Choroid plexus epithelial cell (primary cell): Measurements from ENCODE around the gene COMMD9.

Experiments used
- DNase-seq: peaks from one replicate; pipeline ENCODE4 v3.0.0-alpha.2; 2010; ENCODE audit warnings: low read depth
- H3K4me3 ChIP-seq: 2 replicates; pipeline ENCODE4 v1.5.1; 2011; ENCODE audit warnings: low read depth, mild to moderate bottlenecking, control low read depth, low read length, moderate library complexity
- CTCF ChIP-seq: conservative IDR thresholded peaks from 2 replicates; pipeline ENCODE4 v1.5.1; 2011; ENCODE audit warnings: low read depth, mild to moderate bottlenecking, control low read depth, inconsistent platforms, low read length, moderate library complexity

Gene COMMD9

GRCh38 chr11:36265793-36266628 lies 23.2 kb downstream of the COMMD9 start:
- peak; percentile 93 for TF ChIP-seq CTCF
- no peak overlapping the region for H3K4me3 ChIP-seq
- DNase-seq = peak; percentile 56

GRCh38 chr11:36264973-36265344 lies 24.3 kb downstream of the COMMD9 start:
- no peak overlapping the region for H3K4me3 ChIP-seq
- DNase-seq = no peak
- no peak for TF ChIP-seq CTCF

- TF ChIP-seq CTCF = no peak
- H3K4me3 ChIP-seq = no peak overlapping the region
- DNase-seq = no peak
Observed at GRCh38 chr11:36264011-36264972, 24.9 kb downstream of the COMMD9 start.

GRCh38 chr11:36261094-36261493 lies 28.1 kb downstream of the COMMD9 start:
- no peak for TF ChIP-seq CTCF
- no peak for DNase-seq
- H3K4me3 ChIP-seq = no peak overlapping the region

GRCh38 chr11:36258730-36259360 lies 30.4 kb downstream of the COMMD9 start:
- peak; percentile 91 for DNase-seq
- H3K4me3 ChIP-seq = no peak overlapping the region
- TF ChIP-seq CTCF = peak; percentile 86

- no peak for TF ChIP-seq CTCF
- peak; percentile 62 for DNase-seq
Observed at GRCh38 chr11:36257351-36257750, 31.9 kb downstream of the COMMD9 start.

More at GRCh38 chr11:36257351-36257750, 31.9 kb downstream of the COMMD9 start:
- no peak overlapping the region for H3K4me3 ChIP-seq
